ENCODE data around the gene ARID3A.
"Not testable (repeated sequence)": the region's sequence is repeated elsewhere in the genome, so short reads cannot be mapped to it uniquely, and the experiment has no call there.

The ARID3A gene

DNA sequence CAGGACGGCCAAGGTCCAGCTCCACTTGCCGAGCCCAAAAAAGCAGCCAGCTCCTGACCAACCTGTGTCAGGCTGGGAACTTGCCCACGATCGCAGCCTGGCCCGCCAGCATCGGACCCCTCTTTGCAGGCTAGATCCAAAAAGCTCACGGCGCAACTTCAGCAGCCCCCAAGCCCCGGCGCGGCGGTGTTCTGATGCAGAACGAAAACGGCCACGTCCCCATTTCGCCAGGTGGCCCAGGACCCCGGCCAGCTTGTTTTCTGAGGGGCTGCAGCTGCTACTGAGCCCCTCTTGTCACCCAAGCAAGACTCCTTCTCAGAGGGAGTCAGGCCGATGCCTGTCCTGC lies 93.8 kb downstream of the ARID3A start:
- Histone ChIP-seq H3K79me2 (ENCODE audit: low read length) (peaks cover 61% of the 10 kb centered on the region), H3K9me2 (replicated peaks; ENCODE audit: insufficient read depth, low read length) (no peaks in the 10 kb centered on the region), H3K36me3 (replicated peaks; ENCODE audit: insufficient read depth, low read length) (no peaks in the 10 kb centered on the region), H3K4me2 (ENCODE audit: low read depth, low read length) (peak overlapping the region; percentile 73), H3K9me3 (replicated peaks; ENCODE audit: insufficient read depth, low read length) (no peaks in the 10 kb centered on the region), H3K4me1 (ENCODE audit: low read length) (peaks cover 45% of the 10 kb centered on the region), H2AFZ (ENCODE audit: low read length) (no peak overlapping the region), H4K20me1 (ENCODE audit: insufficient read depth, low read length) (peaks cover 25% of the 10 kb centered on the region), H3K9ac (ENCODE audit: low read length) (peak overlapping the region; percentile 92), H3K27ac (ENCODE audit: low read length) (no peak overlapping the region), H3K27me3 (replicated peaks; ENCODE audit: insufficient read depth, low read length) (no peaks in the 10 kb centered on the region), H3K4me3 (ENCODE audit: low read length) (peak overlapping the region; percentile 97), H3F3A (ENCODE audit: insufficient read depth, low read length) (peaks cover 30% of the 10 kb centered on the region)
- DNase-seq = no peak
- TF ChIP-seq EZH2 (optimal IDR thresholded peaks at IDR 0.05; ENCODE audit: low read depth, low read length) = no peak
- no peak for TF ChIP-seq EZH2phosphoT487 (IDR thresholded peaks at IDR 0.05; ENCODE audit: low read length)
- TF ChIP-seq, protein P1, sequence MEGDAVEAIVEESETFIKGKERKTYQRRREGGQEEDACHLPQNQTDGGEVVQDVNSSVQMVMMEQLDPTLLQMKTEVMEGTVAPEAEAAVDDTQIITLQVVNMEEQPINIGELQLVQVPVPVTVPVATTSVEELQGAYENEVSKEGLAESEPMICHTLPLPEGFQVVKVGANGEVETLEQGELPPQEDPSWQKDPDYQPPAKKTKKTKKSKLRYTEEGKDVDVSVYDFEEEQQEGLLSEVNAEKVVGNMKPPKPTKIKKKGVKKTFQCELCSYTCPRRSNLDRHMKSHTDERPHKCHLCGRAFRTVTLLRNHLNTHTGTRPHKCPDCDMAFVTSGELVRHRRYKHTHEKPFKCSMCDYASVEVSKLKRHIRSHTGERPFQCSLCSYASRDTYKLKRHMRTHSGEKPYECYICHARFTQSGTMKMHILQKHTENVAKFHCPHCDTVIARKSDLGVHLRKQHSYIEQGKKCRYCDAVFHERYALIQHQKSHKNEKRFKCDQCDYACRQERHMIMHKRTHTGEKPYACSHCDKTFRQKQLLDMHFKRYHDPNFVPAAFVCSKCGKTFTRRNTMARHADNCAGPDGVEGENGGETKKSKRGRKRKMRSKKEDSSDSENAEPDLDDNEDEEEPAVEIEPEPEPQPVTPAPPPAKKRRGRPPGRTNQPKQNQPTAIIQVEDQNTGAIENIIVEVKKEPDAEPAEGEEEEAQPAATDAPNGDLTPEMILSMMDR (IDR thresholded peaks at IDR 0.05; ENCODE audit: low read length) = no peak

DNA sequence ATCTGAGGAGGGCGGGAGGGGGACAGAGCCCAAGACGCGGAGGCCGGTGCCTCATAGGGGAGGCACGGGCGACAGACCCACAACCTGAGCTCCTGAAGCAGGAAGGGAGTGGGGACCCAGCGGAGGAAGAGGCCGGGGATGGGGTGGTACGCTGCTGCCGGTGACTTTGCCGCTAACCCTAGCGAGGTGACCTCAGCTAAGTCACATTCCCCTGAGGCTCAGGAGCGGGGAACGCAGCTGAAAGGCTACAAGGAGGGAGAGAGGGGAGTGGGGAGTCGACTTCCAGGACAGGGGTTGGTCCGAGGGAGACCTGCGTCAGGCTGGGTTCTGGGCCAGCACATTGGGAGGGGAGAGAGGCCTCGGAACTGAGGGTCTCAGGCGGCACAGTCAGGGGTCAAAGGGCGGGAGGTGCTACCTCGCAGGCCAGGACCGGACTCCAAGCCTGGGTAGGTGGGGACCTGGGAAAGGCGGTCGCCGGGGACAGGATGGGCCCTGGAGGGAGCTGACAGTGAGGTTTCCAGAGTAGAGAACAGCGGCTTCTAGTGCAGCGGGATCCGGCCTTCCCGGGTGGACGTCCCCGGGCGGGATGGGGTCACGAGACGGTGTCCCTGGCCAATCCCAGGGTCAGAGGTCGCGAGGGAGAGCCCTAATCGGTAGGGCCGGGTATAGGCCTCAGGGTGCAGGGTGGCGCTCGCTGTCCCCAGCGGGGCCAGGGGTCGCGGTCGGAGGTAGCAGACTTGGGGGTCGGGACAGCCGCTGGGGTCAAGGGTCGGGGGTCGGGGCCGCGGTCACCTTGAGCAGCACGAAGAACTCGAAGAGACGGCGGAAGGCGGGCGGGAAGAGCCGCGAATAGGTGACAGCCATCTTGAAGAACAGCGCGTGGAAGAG lies 94.4 kb downstream of the ARID3A start:
- Histone ChIP-seq H3K4me2 (ENCODE audit: low read depth, low read length) (peak overlapping the region; percentile 73), H3K79me2 (ENCODE audit: low read length) (peaks cover 55% of the 10 kb centered on the region), H3K9me2 (replicated peaks; ENCODE audit: insufficient read depth, low read length) (no peaks in the 10 kb centered on the region), H3K36me3 (replicated peaks; ENCODE audit: insufficient read depth, low read length) (no peaks in the 10 kb centered on the region), H3K27ac (ENCODE audit: low read length) (peak overlapping the region; percentile 47), H3K9ac (ENCODE audit: low read length) (peak overlapping the region; percentile 92), H2AFZ (ENCODE audit: low read length) (no peak overlapping the region), H3F3A (ENCODE audit: insufficient read depth, low read length) (peaks cover 30% of the 10 kb centered on the region), H3K4me1 (ENCODE audit: low read length) (peaks cover 43% of the 10 kb centered on the region), H3K9me3 (replicated peaks; ENCODE audit: insufficient read depth, low read length) (no peaks in the 10 kb centered on the region), H3K27me3 (replicated peaks; ENCODE audit: insufficient read depth, low read length) (no peaks in the 10 kb centered on the region), H4K20me1 (ENCODE audit: insufficient read depth, low read length) (peaks cover 25% of the 10 kb centered on the region), H3K4me3 (ENCODE audit: low read length) (peak overlapping the region; percentile 97)
- DNase-seq = peak; percentile 44
- TF ChIP-seq EZH2phosphoT487 (IDR thresholded peaks at IDR 0.05; ENCODE audit: low read length) (no peak), EZH2 (optimal IDR thresholded peaks at IDR 0.05; ENCODE audit: low read depth, low read length) (no peak)
- TF ChIP-seq, protein P1 (IDR thresholded peaks at IDR 0.05; ENCODE audit: low read length) = no peak

DNA sequence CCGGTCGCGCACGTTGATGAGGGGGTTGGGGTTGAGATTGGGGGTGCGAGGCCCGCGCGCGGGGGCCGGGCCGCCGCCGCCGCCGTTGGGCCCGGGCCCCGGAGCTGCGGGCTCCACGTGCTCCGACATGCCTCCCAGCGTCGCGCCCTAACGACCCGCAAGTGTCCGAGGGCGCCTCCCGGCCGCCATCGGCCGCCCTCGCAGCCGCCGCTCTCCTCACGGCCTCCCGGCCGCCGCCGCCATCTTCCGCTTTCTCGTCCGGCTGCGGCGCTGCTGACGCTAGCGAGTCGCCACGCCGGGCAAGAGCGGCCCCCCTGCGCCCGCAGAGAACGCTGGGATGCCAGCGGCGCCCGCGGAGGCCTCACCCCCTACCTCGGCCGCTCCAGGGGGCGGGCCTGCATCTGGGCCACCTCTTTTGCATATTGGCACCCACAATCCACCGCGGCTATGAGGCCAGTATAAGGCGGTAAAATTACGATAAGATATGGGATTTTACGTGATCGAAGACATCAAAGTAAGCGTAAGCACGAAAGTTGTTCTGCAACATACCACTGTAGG lies 95.1 kb downstream of the ARID3A start, which contains the start of gene TMEM259:
TMEM259 (minus strand) TSS at position 256 of the 558 bp plus-strand sequence; CDS start at position 129, 127 bp downstream.
- Histone ChIP-seq H3K27ac (ENCODE audit: low read length) (peak within 1 kb of the TSS; percentile 63), H3K4me1 (ENCODE audit: low read length) (peaks cover 39% of the 10 kb centered on the region), H3K27me3 (replicated peaks; ENCODE audit: insufficient read depth, low read length) (no peaks in the 10 kb centered on the region), H3K9me3 (replicated peaks; ENCODE audit: insufficient read depth, low read length) (no peaks in the 10 kb centered on the region), H3F3A (ENCODE audit: insufficient read depth, low read length) (peaks cover 35% of the 10 kb centered on the region), H3K4me2 (ENCODE audit: low read depth, low read length) (peak within 1 kb of the TSS; percentile 73), H3K9me2 (replicated peaks; ENCODE audit: insufficient read depth, low read length) (no peaks in the 10 kb centered on the region), H3K36me3 (replicated peaks; ENCODE audit: insufficient read depth, low read length) (no peaks in the 10 kb centered on the region), H4K20me1 (ENCODE audit: insufficient read depth, low read length) (peaks cover 25% of the 10 kb centered on the region), H3K4me3 (ENCODE audit: low read length) (peak within 1 kb of the TSS; percentile 97), H3K9ac (ENCODE audit: low read length) (peak within 1 kb of the TSS; percentile 92), H3K79me2 (ENCODE audit: low read length) (peaks cover 48% of the 10 kb centered on the region), H2AFZ (ENCODE audit: low read length) (no peak within 1 kb of the TSS; the same call in 1 of the 2 replicates)
- DNase-seq = peak; percentile 98
- TF ChIP-seq EZH2phosphoT487 (IDR thresholded peaks at IDR 0.05; ENCODE audit: low read length) (no peak), EZH2 (optimal IDR thresholded peaks at IDR 0.05; ENCODE audit: low read depth, low read length) (no peak)
- TF ChIP-seq, protein P1 (IDR thresholded peaks at IDR 0.05; ENCODE audit: low read length) = no peak

DNA sequence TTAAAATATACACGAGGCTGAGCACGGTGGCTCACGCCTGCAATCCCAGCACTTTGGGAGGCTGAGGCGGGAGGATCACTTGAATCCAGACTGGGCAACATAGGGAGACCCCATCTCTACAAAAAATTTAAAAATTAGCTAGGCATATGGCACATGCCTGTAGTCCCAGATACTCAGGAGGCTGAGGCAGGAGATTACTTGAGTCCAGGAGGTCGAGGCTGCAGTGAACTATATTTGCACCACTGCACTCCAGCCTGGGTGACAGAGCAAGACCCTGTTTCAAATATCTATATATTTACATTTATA lies 98.0 kb downstream of the ARID3A start:
- H4K20me1 ChIP-seq (ENCODE audit: insufficient read depth, low read length); H2AFZ ChIP-seq (ENCODE audit: low read length); H3K9me3 ChIP-seq (replicated peaks; ENCODE audit: insufficient read depth, low read length); H3K4me3 ChIP-seq (ENCODE audit: low read length); H3K27me3 ChIP-seq (replicated peaks; ENCODE audit: insufficient read depth, low read length); H3K4me2 ChIP-seq (ENCODE audit: low read depth, low read length); H3K36me3 ChIP-seq (replicated peaks; ENCODE audit: insufficient read depth, low read length); H3K9me2 ChIP-seq (replicated peaks; ENCODE audit: insufficient read depth, low read length); H3K9ac ChIP-seq (ENCODE audit: low read length); DNase-seq; H3K27ac ChIP-seq (ENCODE audit: low read length): not testable (repeated sequence)
- peaks cover 13% of the 10 kb centered on the region for H3K4me1 ChIP-seq (ENCODE audit: low read length)
- H3K79me2 ChIP-seq (ENCODE audit: low read length) = peaks cover 42% of the 10 kb centered on the region
- H3F3A ChIP-seq (ENCODE audit: insufficient read depth, low read length) = peaks cover 43% of the 10 kb centered on the region

DNA sequence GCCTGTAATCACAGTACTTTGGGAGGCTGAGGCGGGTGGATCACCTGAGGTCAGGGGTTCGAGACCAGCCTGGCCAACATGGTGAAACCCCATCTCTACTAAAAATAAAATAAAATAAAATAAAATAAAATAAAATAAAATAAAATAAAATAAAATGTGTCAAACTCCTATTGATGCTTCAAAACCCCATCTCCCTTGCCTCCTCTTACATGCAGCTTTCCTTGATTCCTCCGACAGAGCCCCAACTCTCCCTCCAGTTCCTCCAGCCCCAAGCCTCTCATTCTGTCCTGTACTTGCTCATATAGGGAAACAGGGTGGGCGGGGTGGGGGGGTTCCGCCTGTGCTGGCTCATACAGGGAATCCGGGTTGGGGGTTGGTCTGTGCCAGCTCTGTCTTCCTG lies 99.2 kb downstream of the ARID3A start:
- not testable (repeated sequence) for H3K9me3 ChIP-seq (replicated peaks; ENCODE audit: insufficient read depth, low read length); H2AFZ ChIP-seq (ENCODE audit: low read length); H3K4me3 ChIP-seq (ENCODE audit: low read length); H3K27ac ChIP-seq (ENCODE audit: low read length); H3K9me2 ChIP-seq (replicated peaks; ENCODE audit: insufficient read depth, low read length); H4K20me1 ChIP-seq (ENCODE audit: insufficient read depth, low read length); H3K4me2 ChIP-seq (ENCODE audit: low read depth, low read length); H3K36me3 ChIP-seq (replicated peaks; ENCODE audit: insufficient read depth, low read length); DNase-seq; H3K9ac ChIP-seq (ENCODE audit: low read length); H3K27me3 ChIP-seq (replicated peaks; ENCODE audit: insufficient read depth, low read length); H3K4me1 ChIP-seq (ENCODE audit: low read length)
- peaks cover 40% of the 10 kb centered on the region for H3K79me2 ChIP-seq (ENCODE audit: low read length)
- H3F3A ChIP-seq (ENCODE audit: insufficient read depth, low read length) = peaks cover 38% of the 10 kb centered on the region

Measured in MM.1S (cell line).